Heart left ventricle (tissue), 16 donors: ENCODE data around the gene ZFP36. TPM values are rescaled to one million over a fixed set of nuclear protein-coding genes. Genes with fewer than 3 reads are reported as not detected.

Source experiments
- ATAC-seq, 4 donors: fragments of 200-7000 bp; cut with Tn5 transposase; one replicate each; pipeline ENCODE4 v1.9.1; 2020 to 2022; ENCODE audit warnings: moderate library complexity in 4 of 4, mild to moderate bottlenecking in 3 of 4, moderate number of reproducible peaks in 1 of 4
- DNase-seq, 5 donors: peaks; one replicate each; pipeline ENCODE4 v3.0.0-alpha.2; 2020
- H3K27ac ChIP-seq, 12 donors: fragments of 200-600 bp; sonication (generic) in 4 of 12; one replicate each; pipeline versions ENCODE4 v1.5.0 to v1.8.0; 2016 to 2022; ENCODE audit warnings: mild to moderate bottlenecking in 2 of 12
- H3K27me3 ChIP-seq, 9 donors: fragments of 200-600 bp; sonication (generic) in 2 of 9; one replicate each; pipeline versions ENCODE4 v1.5.1 to v1.8.0; 2016 to 2022; ENCODE audit warnings: mild to moderate bottlenecking in 3 of 9
- H3K36me3 ChIP-seq, 9 donors: fragments of 200-600 bp; sonication (generic) in 2 of 9; one replicate each; pipeline versions ENCODE4 v1.5.0 to v1.8.0; 2018 to 2022; ENCODE audit warnings: mild to moderate bottlenecking in 2 of 9
- H3K4me1 ChIP-seq, 12 donors: fragments of 200-600 bp; sonication (generic) in 4 of 12; one replicate each; pipeline versions ENCODE4 v1.5.0 to v1.8.0; 2016 to 2022; ENCODE audit warnings: mild to moderate bottlenecking in 3 of 12
- H3K4me3 ChIP-seq, 12 donors: fragments of 200-600 bp; sonication (generic) in 4 of 12; one replicate each; pipeline versions ENCODE4 v1.5.0 to v1.8.0; 2017 to 2022; ENCODE audit warnings: mild to moderate bottlenecking in 9 of 12, moderate library complexity in 4 of 12
- H3K9me3 ChIP-seq, 12 donors: fragments of 200-600 bp; sonication (generic) in 4 of 12; one replicate each; pipeline versions ENCODE4 v1.5.0 to v1.8.0; 2016 to 2022; ENCODE audit warnings: mild to moderate bottlenecking in 1 of 12
- CTCF ChIP-seq, 12 donors: fragments of 200-600 bp; sonication (generic) in 4 of 12; IDR thresholded peaks; one replicate each; pipeline versions ENCODE4 v1.5.0 to v1.8.0; 2018 to 2022; ENCODE audit warnings: antibody characterized with exemption in 12 of 12, mild to moderate bottlenecking in 5 of 12
- POLR2A ChIP-seq, 2 donors: fragments of 450-650 bp; IDR thresholded peaks; one replicate each; pipeline ENCODE4 v1.6.1; 2017; ENCODE audit warnings: antibody characterized with exemption in 2 of 2, mild to moderate bottlenecking in 2 of 2, moderate library complexity in 2 of 2
- WGBS, 4 donors: extraction: QIAGEN DNeasy Blood & Tissue Kit in 2 of 4; methylation state at CpG; one replicate each; pipeline versions ENCODE4 v1.1.5 to v1.1.7; 2013 to 2018; 5-methylcytosine and 5-hydroxymethylcytosine counted together
- intact Hi-C, 10 donors: fragments of 100-400 bp; cut with DNase I; formaldehyde crosslinking; loops; one replicate each; pipeline versions ENCODE4 v1.11.1 to v1.14.2; 2022
- polyA plus RNA-seq, 2 donors: library from polyadenylated mRNA; stranded (reverse); fragments of 200-250 nt; gene quantifications; one replicate each; pipeline ENCODE4 v1.2.3, GENCODE V29; 2013
- total RNA-seq, 9 donors: library from RNA; depleted of rRNA in 2 of 9; stranded (reverse); fragments of >200 nt in 2 of 9; fragmentation: NEBNext Ultra II Directional in 3 of 9; extraction: Animal tissue kit (Norgen Biotek cat#: 25700) in 3 of 9; gene quantifications; one replicate each; pipeline versions ENCODE4 v1.1.0 to v1.2.4, GENCODE V29; 2016 to 2023
- donor health status: ischemic (EF 13 %, LVEDD 7.1; RV severe dilation, severe dysfunction).
- donor health status: healthy with polysubstance abuse.
- donor health status: DM: no; HTN: yes; CAD: no.
- donor health status: DM: no; HTN: no; CAD: no.
- donor health status: ischemic (EF 25% LVEDD 6.9; RV normal size, moderate dysfunction).
- donor health status: ischemic (EF 25% LVEDD 5.7; RV mildly dilated, moderate dysfunction).
- donor health status: healthy.
- donor health status: DM: yes; HTN: yes; CAD: no.
- donor health status: ischemic (EF 35%, LVEDD 5.7; RV mildly dilated, moderate dysfunction).
- donor health status: nonischemic (EF 11% LVEDD 7.7; RV severe dilation, severe dysfunction).
- donor health status: DM: yes; HTN: yes; CAD: no.
- donor health status: PGD.
- donor health status: ischemic (EF 29% LVEDD 5.4; RV normal size, mild dysfunction).
- donor health status: nonischemic (EF 23%, LVEDD 6.1; RV moderate dilation, normal function).

The ZFP36 gene
- total and polyA plus RNA-seq, 11 donors: 16.1 to 145 (median 51.1) TPM

GRCh38 chr19:39370735-39371134 is 35.9 kb upstream of the ZFP36 start:
- peaks cover 6 to 27% (median 21%) of the 10 kb centered on the region in 12 donors for H3K4me1 ChIP-seq
- WGBS, 4 donors: 90 to 95% (median 95%) methylated on average over 5 of the region's 5 CpGs
- no peak for TF ChIP-seq CTCF (IDR thresholded peaks at IDR 0.05)
- no peak for TF ChIP-seq POLR2A (IDR thresholded peaks at IDR 0.05)
- DNase-seq: no peak
- peaks cover 2 to 68% (median 62%) of the 10 kb centered on the region in 9 donors for H3K36me3 ChIP-seq
- intact Hi-C loops: no loop called here
- no peaks in the 10 kb centered on the region for H3K27me3 ChIP-seq
- no peak for ATAC-seq
- no peak overlapping the region for H3K4me3 ChIP-seq
- H3K27ac ChIP-seq: no peak overlapping the region
- H3K9me3 ChIP-seq: no peaks in the 10 kb centered on the region

GRCh38 chr19:39372047-39372802 is 34.4 kb upstream of the ZFP36 start:
- H3K4me3 ChIP-seq: peak overlapping the region in 2 of 12 donors; percentile 2 to 15
- H3K4me1 ChIP-seq: peaks cover 6 to 27% (median 21%) of the 10 kb centered on the region in 12 donors
- DNase-seq: peak; percentile 82 to 89 (median 88)
- H3K36me3 ChIP-seq: peaks cover 2 to 81% (median 65%) of the 10 kb centered on the region in 9 donors
- no peaks in the 10 kb centered on the region for H3K9me3 ChIP-seq
- 27 to 38% (median 33%) methylated on average over 8 of the region's 8 CpGs for WGBS, 4 donors
- TF ChIP-seq POLR2A (IDR thresholded peaks at IDR 0.05): no peak
- TF ChIP-seq CTCF (IDR thresholded peaks at IDR 0.05): no peak
- ATAC-seq: peak; percentile 91 to 96 (median 94)
- peak overlapping the region; percentile 74 to 97 (median 88) for H3K27ac ChIP-seq
- no peaks in the 10 kb centered on the region for H3K27me3 ChIP-seq
- intact Hi-C loops: no loop called here

GRCh38 chr19:39372941-39373340 is 33.7 kb upstream of the ZFP36 start:
- intact Hi-C loops: no loop called here
- Histone ChIP-seq H3K36me3 (peaks cover 2 to 89% (median 70%) of the 10 kb centered on the region in 9 donors), H3K4me1 (peaks cover 6 to 27% (median 21%) of the 10 kb centered on the region in 12 donors), H3K27me3 (no peaks in the 10 kb centered on the region), H3K27ac (peak overlapping the region; percentile 74 to 97 (median 88)), H3K9me3 (no peaks in the 10 kb centered on the region), H3K4me3 (peak overlapping the region in 2 of 12 donors; percentile 2 to 15)
- WGBS, 4 donors: 27 to 52% (median 42%) methylated on average over 2 of the region's 2 CpGs
- peak in 1 of 5 donors; percentile 46 for DNase-seq
- TF ChIP-seq CTCF (IDR thresholded peaks at IDR 0.05): no peak
- no peak for TF ChIP-seq POLR2A (IDR thresholded peaks at IDR 0.05)
- ATAC-seq: peak; percentile 22 to 55 (median 44)

- no peak overlapping the region for H3K27ac ChIP-seq
- no peaks in the 10 kb centered on the region for H3K9me3 ChIP-seq
- peaks cover 0 to 89% (median 70%) of the 10 kb centered on the region in 9 donors for H3K36me3 ChIP-seq
- no peak for TF ChIP-seq POLR2A (IDR thresholded peaks at IDR 0.05)
- no peak for TF ChIP-seq CTCF (IDR thresholded peaks at IDR 0.05)
- no peak overlapping the region for H3K4me3 ChIP-seq
- peaks cover 6 to 27% (median 21%) of the 10 kb centered on the region in 12 donors for H3K4me1 ChIP-seq
- ATAC-seq: no peak
- DNase-seq: no peak
- H3K27me3 ChIP-seq: no peaks in the 10 kb centered on the region
- intact Hi-C loops: no loop called here
These were observed 30.7 kb upstream of the ZFP36 start for GRCh38 chr19:39375929-39376328.
